ENCODE results near the gene ESRP2.

GRCh38 chr16:68244481-68244902 lies 8.6 kb upstream of the ESRP2 start:
- TF ChIP-seq CTCF (tag by site-specific recombination; IDR thresholded peaks at IDR 0.05) (no peak), ZNF169 (tag by site-specific recombination; IDR thresholded peaks at IDR 0.05) (no peak), GLI4 (tag by site-specific recombination; IDR thresholded peaks at IDR 0.05) (no peak), SETDB1 (IDR thresholded peaks at IDR 0.05; ENCODE audit: insufficient read length, low read length) (no peak), SCRT1 (tag by site-specific recombination; IDR thresholded peaks at IDR 0.05; ENCODE audit: borderline replicate concordance) (no peak), ZNF311 (tag by site-specific recombination; IDR thresholded peaks at IDR 0.05; ENCODE audit: borderline replicate concordance) (no peak), SALL2 (tag by site-specific recombination; IDR thresholded peaks at IDR 0.05; ENCODE audit: borderline replicate concordance) (no peak), MYNN (tag by site-specific recombination; IDR thresholded peaks at IDR 0.05; ENCODE audit: borderline replicate concordance) (no peak), ZBTB8A (tag by site-specific recombination; IDR thresholded peaks at IDR 0.05) (no peak)

All from HEK293 (cell line).